RWPE1 (cell line): ENCODE measurements around the gene TTC38.

Source experiments
- CTCF ChIA-PET: fragments of 350-600 bp; sonication (Branson Sonifier 250); formaldehyde crosslinking; extraction: SDS; loops from one replicate; lab custom pipeline; 2021; lab: Yijun Ruan, JAX
- POLR2A ChIA-PET: fragments of 400-600 bp; formaldehyde crosslinking; extraction: SDS; loops from one replicate; lab custom pipeline; 2020; ENCODE audit warnings: antibody characterized with exemption; ENCODE audit not compliant: low non-redundant PET; lab: Yijun Ruan, JAX
- DNase-seq: peaks from one replicate; pipeline ENCODE4 v3.0.0; 2012; ENCODE audit warnings: low spot score
- H3K27ac ChIP-seq: fragments of 450-650 bp; 2 replicates; pipeline ENCODE4 v1.5.1; 2017
- TF ChIP-seq, protein P1 (sequence below): fragments of 450-650 bp; conservative IDR thresholded peaks from 2 replicates; pipeline ENCODE4 v1.5.1; 2017; ENCODE audit warnings: low read depth, mild to moderate bottlenecking

Gene TTC38

DNA sequence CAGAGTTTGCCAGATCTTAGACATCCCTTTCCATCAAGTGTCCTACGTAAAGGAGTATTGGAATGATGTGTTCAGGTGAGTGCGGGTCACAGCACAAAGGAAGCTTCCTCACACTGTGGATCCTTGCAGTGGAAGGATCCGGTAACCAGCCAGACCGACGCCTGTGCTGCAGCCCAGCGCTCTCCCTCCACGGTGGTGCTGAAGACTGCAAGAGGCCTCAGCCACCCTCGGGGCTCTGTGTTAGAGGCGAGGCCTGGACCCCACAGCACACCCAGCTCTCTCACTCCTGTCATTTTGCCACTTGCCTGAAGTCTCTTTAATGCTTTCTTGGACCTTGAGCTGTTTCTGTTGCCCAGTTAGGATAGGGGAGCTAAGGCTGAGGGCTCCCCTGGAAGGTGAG lies 70.1 kb downstream of the TTC38 start:
- no peak overlapping the region for H3K27ac ChIP-seq
- POLR2A ChIA-PET: no interaction called here
- CTCF ChIA-PET: no interaction called here
- no peak for DNase-seq
- TF ChIP-seq, protein P1, sequence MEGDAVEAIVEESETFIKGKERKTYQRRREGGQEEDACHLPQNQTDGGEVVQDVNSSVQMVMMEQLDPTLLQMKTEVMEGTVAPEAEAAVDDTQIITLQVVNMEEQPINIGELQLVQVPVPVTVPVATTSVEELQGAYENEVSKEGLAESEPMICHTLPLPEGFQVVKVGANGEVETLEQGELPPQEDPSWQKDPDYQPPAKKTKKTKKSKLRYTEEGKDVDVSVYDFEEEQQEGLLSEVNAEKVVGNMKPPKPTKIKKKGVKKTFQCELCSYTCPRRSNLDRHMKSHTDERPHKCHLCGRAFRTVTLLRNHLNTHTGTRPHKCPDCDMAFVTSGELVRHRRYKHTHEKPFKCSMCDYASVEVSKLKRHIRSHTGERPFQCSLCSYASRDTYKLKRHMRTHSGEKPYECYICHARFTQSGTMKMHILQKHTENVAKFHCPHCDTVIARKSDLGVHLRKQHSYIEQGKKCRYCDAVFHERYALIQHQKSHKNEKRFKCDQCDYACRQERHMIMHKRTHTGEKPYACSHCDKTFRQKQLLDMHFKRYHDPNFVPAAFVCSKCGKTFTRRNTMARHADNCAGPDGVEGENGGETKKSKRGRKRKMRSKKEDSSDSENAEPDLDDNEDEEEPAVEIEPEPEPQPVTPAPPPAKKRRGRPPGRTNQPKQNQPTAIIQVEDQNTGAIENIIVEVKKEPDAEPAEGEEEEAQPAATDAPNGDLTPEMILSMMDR: no peak

DNA sequence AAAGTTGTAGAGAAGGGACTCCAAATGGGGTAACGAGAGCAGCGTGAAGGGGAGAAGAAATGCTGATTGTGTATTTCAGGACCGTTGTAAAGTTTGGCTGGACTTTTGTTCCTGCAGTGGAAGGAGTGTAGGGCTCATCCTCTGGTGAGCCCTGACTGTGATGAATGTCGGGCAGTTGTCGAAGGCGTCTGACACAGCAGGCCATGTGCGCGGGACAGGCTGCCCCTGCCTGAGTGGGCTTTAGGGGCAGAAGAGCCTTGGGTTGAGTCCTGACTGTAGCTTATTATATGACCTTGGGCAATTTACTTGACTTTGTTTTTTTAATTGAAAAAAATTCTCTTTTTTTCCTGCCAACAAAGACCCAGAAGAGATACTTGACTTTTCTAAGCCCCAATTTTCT lies 70.8 kb downstream of the TTC38 start:
- ChIA-PET CTCF (interaction anchor here (0.7 kb wide), 1 partner anchor 424 kb away, joined by 3 read pairs; no protein-coding TSS in a partner anchor), POLR2A (no interaction called here)
- TF ChIP-seq, protein P1: no peak
- no peak overlapping the region for H3K27ac ChIP-seq
- DNase-seq: no peak

DNA sequence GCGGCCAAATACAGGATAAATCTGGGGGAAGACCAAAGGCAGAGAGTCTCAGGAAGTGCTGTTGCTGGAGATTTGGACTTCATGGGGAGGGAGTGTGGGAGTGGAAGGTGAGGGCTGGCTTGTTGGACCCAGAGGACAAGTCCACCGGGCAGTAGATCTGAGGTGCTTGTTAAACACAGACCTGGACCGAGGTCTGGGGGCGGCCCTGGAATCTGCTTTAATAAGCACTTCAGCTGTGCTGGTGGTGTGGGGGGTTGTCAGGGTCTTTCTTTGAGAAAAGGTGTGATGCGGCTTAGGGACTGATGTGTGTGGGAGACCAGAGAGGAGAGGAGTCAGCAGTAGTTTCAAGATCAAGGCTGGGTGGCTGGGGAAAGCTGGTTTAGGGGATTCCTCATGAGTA lies 72.1 kb downstream of the TTC38 start:
- H3K27ac ChIP-seq: no peak overlapping the region
- TF ChIP-seq, protein P1: no peak
- DNase-seq: no peak
- ChIA-PET CTCF (no interaction called here), POLR2A (no interaction called here)

DNA sequence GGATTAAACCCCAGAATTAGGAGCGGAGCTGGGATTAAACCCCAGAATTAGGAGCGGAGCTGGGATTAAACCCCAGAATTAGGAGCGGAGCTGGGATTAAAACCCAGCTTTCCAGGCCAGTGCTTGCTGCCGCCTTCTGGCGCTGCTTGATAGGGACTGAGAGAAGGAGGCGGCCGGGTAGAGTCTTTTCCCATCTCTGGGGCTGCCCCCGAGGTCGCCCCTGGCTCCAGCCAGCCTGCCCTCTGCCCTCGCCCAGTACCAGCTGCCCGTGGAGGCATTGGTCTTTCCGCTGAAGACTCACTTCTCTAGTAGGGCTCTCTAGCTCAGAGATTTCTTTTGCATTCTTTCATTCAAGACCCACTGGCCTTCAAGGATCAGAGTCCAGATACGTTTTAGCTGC lies 72.9 kb downstream of the TTC38 start:
- TF ChIP-seq, protein P1: no peak
- no peak overlapping the region for H3K27ac ChIP-seq
- POLR2A ChIA-PET: interaction anchor here (0.7 kb wide), 2 partner anchors 9 to 17 kb away, joined by 3 read pairs; no protein-coding TSS in a partner anchor
- no peak for DNase-seq
- CTCF ChIA-PET: interaction anchor here (0.6 kb wide), 1 partner anchor 787 kb away, joined by 5 read pairs; no protein-coding TSS in a partner anchor
